Stomach (tissue), 4 donors: Measurements from ENCODE around the gene SMAP1.

Experiments used
- EP300 ChIP-seq: sonication (generic); formaldehyde crosslinking; IDR thresholded peaks from one replicate; pipeline ENCODE4 v1.6.1; 2017; ENCODE audit warnings: antibody characterized with exemption
- POLR2AphosphoS5 ChIP-seq, 3 donors: sonication (generic); formaldehyde crosslinking; IDR thresholded peaks; one replicate each; pipeline ENCODE4 v1.6.1; 2016; ENCODE audit warnings: antibody characterized with exemption in 3 of 3

GRCh38 chr6:70852667-70853246 lies 185.1 kb downstream of the SMAP1 start:
- TF ChIP-seq POLR2AphosphoS5 (IDR thresholded peaks at IDR 0.05) (no peak), EP300 (no peak)
